ENCODE measurements around the gene KRT23. TPM values are rescaled to one million over a fixed set of nuclear protein-coding genes. Genes with fewer than 3 reads are reported as not detected.

The KRT23 gene
- total and polyA plus RNA-seq, 9 of the 15 experiments (the other 6 are each of a cell fraction or from before 2014, with no cell fraction given) = not detected

GRCh38 chr17:40949418-40949817 lies 12.0 kb upstream of the KRT23 start:
- H3K4me2 ChIP-seq (ENCODE audit: insufficient read depth, low read length) = no peak overlapping the region

GRCh38 chr17:40947929-40948328 lies 10.5 kb upstream of the KRT23 start:
- no peak overlapping the region for H2AFZ ChIP-seq (ENCODE audit: low read depth, low read length)
- no peaks in the 10 kb centered on the region for H3K36me3 ChIP-seq (ENCODE audit: control insufficient read depth, insufficient read depth, low read length)
- ChIA-PET POLR2A (no interaction called here), CTCF (ENCODE audit: low intra/inter-chr PET ratio) (no interaction called here)
- TF ChIP-seq THRB (CRISPR knock-in tag; conservative IDR thresholded peaks at IDR 0.05) (no peak), TSC22D4 (tag; IDR thresholded peaks at IDR 0.05) (no peak), RBM25 (IDR thresholded peaks at IDR 0.05; ENCODE audit: low read depth, low read length, severe bottlenecking) (peak; percentile 57)
- no peaks in the 10 kb centered on the region for H3K79me2 ChIP-seq (ENCODE audit: control insufficient read depth, insufficient read depth, low read length)
- H4K20me1 ChIP-seq (replicated peaks; ENCODE audit: control insufficient read depth, insufficient read depth, low read length) = no peaks in the 10 kb centered on the region
- H3K4me2 ChIP-seq (ENCODE audit: insufficient read depth, low read length) = no peak overlapping the region
- intact Hi-C loops (cut with micrococcal nuclease) (no loop called here), in situ Hi-C loops (cut with MboI) (no loop called here)
- H3K4me3 ChIP-seq = no peak overlapping the region
- no peaks in the 10 kb centered on the region for H3K4me1 ChIP-seq (replicated peaks in 1 of 2; ENCODE audit: control insufficient read depth in 2 of 2, insufficient read depth in 2 of 2, low read length in 2 of 2)
- H3K9me1 ChIP-seq (ENCODE audit: control insufficient read depth, insufficient read depth, low read length) = no peaks in the 10 kb centered on the region
- DNase-seq (ENCODE audit: extremely low read depth in 1 of 4, low spot score in 3 of 4) (no peak), FAIRE-seq (no peak), ATAC-seq (no peak)
- BruUV-seq (replicated peaks) = no TSS peak
- H3K27ac ChIP-seq (ENCODE audit: extremely low read depth, low read depth, low read length) = no peak overlapping the region
- H3K9ac ChIP-seq (ENCODE audit: insufficient read depth in 1 of 2, low read depth in 2 of 2, low read length in 2 of 2) = no peak overlapping the region
- H3K27me3 ChIP-seq (ENCODE audit: control insufficient read depth in 2 of 2, insufficient read depth in 2 of 2, low read length in 2 of 2) = peaks cover 2 to 7% of the 10 kb centered on the region in 2 experiments; a peak in 4 of 5 replicates
- H3K9me3 ChIP-seq (replicated peaks; ENCODE audit: control insufficient read depth, insufficient read depth, low read depth, low read length) = no peaks in the 10 kb centered on the region
- WGBS (ENCODE audit: insufficient coverage, low coverage, missing lambda C conversion rate) = 0% methylated on average over 2 of the region's 2 CpGs

More at GRCh38 chr17:40949418-40949817, 12.0 kb upstream of the KRT23 start:
- Histone ChIP-seq H3K9ac (ENCODE audit: insufficient read depth in 1 of 2, low read depth in 2 of 2, low read length in 2 of 2) (no peak overlapping the region), H3K36me3 (ENCODE audit: control insufficient read depth, insufficient read depth, low read length) (no peaks in the 10 kb centered on the region), H3K9me3 (replicated peaks; ENCODE audit: control insufficient read depth, insufficient read depth, low read depth, low read length) (no peaks in the 10 kb centered on the region), H3K27ac (ENCODE audit: extremely low read depth, low read depth, low read length) (no peak overlapping the region), H2AFZ (ENCODE audit: low read depth, low read length) (no peak overlapping the region), H3K4me3 (no peak overlapping the region), H3K27me3 (ENCODE audit: control insufficient read depth in 2 of 2, insufficient read depth in 2 of 2, low read length in 2 of 2) (peaks cover 2 to 8% of the 10 kb centered on the region in 2 experiments; a peak in 4 of 5 replicates), H4K20me1 (replicated peaks; ENCODE audit: control insufficient read depth, insufficient read depth, low read length) (no peaks in the 10 kb centered on the region), H3K79me2 (ENCODE audit: control insufficient read depth, insufficient read depth, low read length) (no peaks in the 10 kb centered on the region), H3K9me1 (ENCODE audit: control insufficient read depth, insufficient read depth, low read length) (no peaks in the 10 kb centered on the region), H3K4me1 (replicated peaks in 1 of 2; ENCODE audit: control insufficient read depth in 2 of 2, insufficient read depth in 2 of 2, low read length in 2 of 2) (no peaks in the 10 kb centered on the region)
- no TSS peak for BruUV-seq (replicated peaks)
- ChIA-PET POLR2A (interaction anchor here (1.8 kb wide), 1 partner anchor 10 kb away, joined by 4 read pairs; no protein-coding TSS in a partner anchor), CTCF (ENCODE audit: low intra/inter-chr PET ratio) (no interaction called here)
- ATAC-seq (no peak), DNase-seq (ENCODE audit: extremely low read depth in 1 of 4, low spot score in 3 of 4) (no peak), FAIRE-seq (no peak)
- intact Hi-C loops (cut with micrococcal nuclease) (no loop called here), in situ Hi-C loops (cut with MboI) (no loop called here)
- under 1% methylated on average over 10 of the region's 10 CpGs for WGBS (ENCODE audit: insufficient coverage, low coverage, missing lambda C conversion rate)
- TF ChIP-seq SETDB1 (IDR thresholded peaks at IDR 0.05; ENCODE audit: low read length) = no peak

Data from K562 (cell line).